IMR-90 (cell line): ENCODE results near the gene PLAGL1. TPM values are rescaled to one million over a fixed set of nuclear protein-coding genes. Genes with fewer than 3 reads are reported as not detected.

ENCODE experiments used
- ATAC-seq: fragments of 200-7000 bp; cut with Tn5 transposase; 2 replicates; pipeline ENCODE4 v1.9.1; 2020; ENCODE audit warnings: low read depth, mild to moderate bottlenecking, moderate library complexity
- BruUV-seq: library from RNA; stranded (reverse); fragments of 400-500 nt; replicated peaks from 2 replicates; lab custom pipeline; 2021; lab: Mats Ljungman, UMichigan
- CTCF ChIA-PET: fragments of 300-600 bp; formaldehyde crosslinking; extraction: SDS; loops from one replicate; lab custom pipeline; 2021; ENCODE audit warnings: antibody characterized with exemption; lab: Yijun Ruan, JAX
- POLR2A ChIA-PET: fragments of 300-600 bp; sonication (Branson Sonifier 250); formaldehyde crosslinking; loops from one replicate; lab custom pipeline; 2022; ENCODE audit warnings: antibody characterized with exemption; ENCODE audit not compliant: unreplicated experiment; lab: Charles Lee
- DNase-seq: peaks from one replicate; pipeline ENCODE4 v3.0.0; 2013
- H2AFZ ChIP-seq: replicated peaks from 2 replicates; pipeline ENCODE3; 2013; ENCODE audit warnings: low read length, mild to moderate bottlenecking; ENCODE audit not compliant: poor library complexity
- H2AK5ac ChIP-seq: 2 replicates; pipeline ENCODE4 v1.6.1; 2013; ENCODE audit warnings: low read depth, low read length, inconsistent platforms
- H2AK9ac ChIP-seq: replicated peaks from 2 replicates; pipeline ENCODE3; 2013; ENCODE audit warnings: mild to moderate bottlenecking, low read depth, low read length, moderate library complexity; ENCODE audit not compliant: poor library complexity
- H2BK120ac ChIP-seq: 2 replicates; pipeline ENCODE4 v1.6.1; 2013; ENCODE audit warnings: low read depth, low read length, inconsistent platforms
- H2BK15ac ChIP-seq: 3 replicates; pipeline ENCODE4 v1.6.1; 2013; ENCODE audit warnings: low read depth, low read length, inconsistent platforms
- H2BK20ac ChIP-seq: 2 replicates; pipeline ENCODE4 v1.6.1; 2013; ENCODE audit warnings: low read depth, mild to moderate bottlenecking, inconsistent platforms, low read length, moderate library complexity
- H2BK5ac ChIP-seq: 2 replicates; pipeline ENCODE4 v1.6.1; 2013; ENCODE audit warnings: mild to moderate bottlenecking, low read depth, low read length, inconsistent platforms; ENCODE audit not compliant: poor library complexity, severe bottlenecking
- H3K14ac ChIP-seq: replicated peaks from 2 replicates; pipeline ENCODE4 v1.6.1; 2013; ENCODE audit warnings: low read depth, low read length, inconsistent platforms
- H3K18ac ChIP-seq: 2 replicates; pipeline ENCODE4 v1.6.1; 2013; ENCODE audit warnings: low read depth, low read length, control low read depth
- H3K23ac ChIP-seq: 2 replicates; pipeline ENCODE4 v1.6.1; 2013; ENCODE audit warnings: low read depth, low read length, inconsistent platforms
- H3K27ac ChIP-seq: 2 replicates; pipeline ENCODE4 v1.5.1; 2013; ENCODE audit warnings: mild to moderate bottlenecking, control low read depth, low read length; ENCODE audit not compliant: insufficient read depth
- H3K27me3 ChIP-seq: 2 replicates; pipeline ENCODE4 v1.6.1; 2013; ENCODE audit warnings: low read length; ENCODE audit not compliant: control insufficient read depth, insufficient read depth
- H3K36me3 ChIP-seq: 2 replicates; pipeline ENCODE4 v1.6.1; 2013; ENCODE audit warnings: low read length, mixed read lengths; ENCODE audit not compliant: control insufficient read depth, insufficient read depth
- H3K4ac ChIP-seq: 2 replicates; pipeline ENCODE4 v1.6.1; 2013; ENCODE audit warnings: low read depth, low read length, inconsistent platforms
- H3K4me1 ChIP-seq: 2 replicates; pipeline ENCODE4 v1.6.1; 2013; ENCODE audit warnings: low read length, mixed read lengths; ENCODE audit not compliant: control insufficient read depth, insufficient read depth
- H3K4me2 ChIP-seq: 2 replicates; pipeline ENCODE4 v1.6.1; 2013; ENCODE audit warnings: low read depth, mild to moderate bottlenecking, control low read depth, low read length, moderate library complexity
- H3K4me3 ChIP-seq: 2 replicates; pipeline ENCODE4 v1.5.1; 2013; ENCODE audit warnings: low read depth, mild to moderate bottlenecking, control low read depth, low read length, moderate library complexity; ENCODE audit not compliant: insufficient read depth
- H3K56ac ChIP-seq: 2 replicates; pipeline ENCODE4 v1.6.1; 2013; ENCODE audit warnings: low read length, inconsistent platforms; ENCODE audit not compliant: insufficient read depth; ENCODE audit errors: extremely low read depth
- H3K79me1 ChIP-seq, 2 experiments: 2 replicates each; pipeline ENCODE4 v1.6.1; 2013; ENCODE audit warnings: low read length in 2 of 2, inconsistent platforms in 1 of 2, low read depth in 1 of 2
- H3K9ac ChIP-seq: 2 replicates; pipeline ENCODE4 v1.6.1; 2013; ENCODE audit warnings: low read depth, low read length, control low read depth
- H3K9me1 ChIP-seq: 2 replicates; pipeline ENCODE4 v1.6.1; 2013; ENCODE audit warnings: low read length, inconsistent platforms; ENCODE audit not compliant: insufficient read depth
- H3K9me3 ChIP-seq: 2 replicates; pipeline ENCODE4 v1.6.1; 2013; ENCODE audit warnings: low read length; ENCODE audit not compliant: control insufficient read depth, insufficient read depth
- H4K20me1 ChIP-seq: 2 replicates; pipeline ENCODE4 v1.6.1; 2013; ENCODE audit warnings: low read length, inconsistent platforms; ENCODE audit not compliant: insufficient read depth
- H4K5ac ChIP-seq: 2 replicates; pipeline ENCODE4 v1.6.1; 2013; ENCODE audit warnings: mild to moderate bottlenecking, low read depth, low read length, control low read depth
- H4K8ac ChIP-seq, 2 experiments: 2 replicates each; pipeline ENCODE4 v1.6.1; 2013; ENCODE audit warnings: low read depth in 2 of 2, low read length in 2 of 2, control low read depth in 1 of 2, inconsistent platforms in 1 of 2
- H4K91ac ChIP-seq: 2 replicates; pipeline ENCODE4 v1.6.1; 2013; ENCODE audit warnings: low read depth, low read length, inconsistent platforms; ENCODE audit not compliant: insufficient read depth
- CEBPB ChIP-seq: IDR thresholded peaks from 2 replicates; pipeline ENCODE4 v1.6.1; 2012; ENCODE audit warnings: low read depth, low read length, improper control_type of control experiment
- MAFK ChIP-seq: IDR thresholded peaks from 2 replicates; pipeline ENCODE4 v1.6.1; 2012; ENCODE audit warnings: low read depth, low read length, improper control_type of control experiment
- WGBS, 2 experiments: methylation state at CpG; one replicate each; pipeline versions ENCODE4 v1.1.5 to v1.1.7; 2013; ENCODE audit warnings: missing lambda C conversion rate in 2 of 2; ENCODE audit not compliant: insufficient read length in 1 of 2; ENCODE audit errors: extremely low coverage in 2 of 2; 5-methylcytosine and 5-hydroxymethylcytosine counted together
- dilution Hi-C: fragments of 300-500 bp; cut with HindIII; formaldehyde crosslinking; loops from one replicate; pipeline ENCODE4 v1.14.3; 2018; ENCODE audit warnings: low sequenced_read_pairs; ENCODE audit not compliant: unreplicated experiment
- in situ Hi-C: fragments of 300-500 bp; cut with MboI; formaldehyde crosslinking; loops from 3 replicates; pipeline ENCODE4 v1.14.3; 2019; ENCODE audit warnings: low sequenced_read_pairs, inconsistent platforms, mixed read lengths
- intact Hi-C: fragments of 100-400 bp; cut with micrococcal nuclease; formaldehyde crosslinking; loops from 2 replicates; pipeline ENCODE4 v1.10.0; 2022
- polyA plus RNA-seq, 3 experiments: library from polyadenylated mRNA; depleted of rRNA; stranded (reverse); fragments of >200 nt; gene quantifications; 2 replicates each; pipeline ENCODE4 v1.2.3, GENCODE V29; 2012; ENCODE audit warnings: low replicate concordance in 1 of 3
- total RNA-seq: library from RNA; depleted of rRNA; stranded (reverse); fragments of >200 nt; gene quantifications from 2 replicates; pipeline ENCODE4 v1.2.3, GENCODE V29; 2012

PLAGL1 gene
- total and polyA plus RNA-seq, 2 of the 4 experiments (the other 2 are of a cell fraction) = 23.3 to 73.8 TPM

DNA sequence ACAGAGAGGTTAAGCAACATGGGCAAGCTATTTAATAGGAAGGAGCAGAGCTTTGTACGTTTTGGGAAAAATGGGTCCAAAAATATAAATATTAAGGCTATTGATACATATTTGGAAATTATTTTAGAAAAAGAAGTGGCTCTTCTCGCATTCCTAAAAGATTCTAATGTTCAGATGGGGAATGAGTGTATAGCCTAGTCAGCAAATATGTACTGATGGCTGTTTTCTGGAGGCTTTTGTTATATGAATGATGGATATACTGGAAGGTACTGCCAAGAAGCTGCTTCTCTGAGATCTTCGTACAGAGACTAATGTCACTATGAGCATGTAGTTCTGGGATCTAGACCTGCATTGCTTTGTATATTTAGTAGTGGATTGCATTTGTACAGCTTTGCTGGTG is 71.7 kb downstream of the PLAGL1 start:
- Histone ChIP-seq H3K4me1 (no peaks in the 10 kb centered on the region), H2AFZ (no peak overlapping the region), H4K8ac (no peak overlapping the region), H4K91ac (no peak overlapping the region), H3K9me1 (no peaks in the 10 kb centered on the region), H3K27me3 (peaks cover 4% of the 10 kb centered on the region), H3K4me3 (no peak overlapping the region), H3K14ac (no peak overlapping the region), H3K23ac (no peak overlapping the region), H3K4me2 (no peak overlapping the region), H2BK120ac (no peak overlapping the region), H2AK9ac (no peak overlapping the region), H2AK5ac (no peak overlapping the region), H3K36me3 (no peaks in the 10 kb centered on the region), H2BK15ac (no peak overlapping the region), H3K79me1 (no peaks in the 10 kb centered on the region), H4K20me1 (no peaks in the 10 kb centered on the region), H3K4ac (no peak overlapping the region), H2BK5ac (no peak overlapping the region), H3K18ac (no peak overlapping the region), H3K9ac (no peak overlapping the region), H4K5ac (no peak overlapping the region), H3K9me3 (no peaks in the 10 kb centered on the region), H2BK20ac (no peak overlapping the region), H3K56ac (no peak overlapping the region), H3K27ac (no peak overlapping the region)
- in situ Hi-C loops = no loop called here
- TF ChIP-seq CEBPB (no peak), MAFK (peak; percentile 83)
- ATAC-seq (no peak), DNase-seq (no peak)
- BruUV-seq = no TSS peak
- intact Hi-C loops = no loop called here
- WGBS, 2 experiments = 80% methylated on average over 1 of the region's 3 CpGs; no CpG with 5 or more reads in 1 of the 2 experiments
- dilution Hi-C loops = no loop called here
- CTCF ChIA-PET = no interaction called here
- POLR2A ChIA-PET = no interaction called here
